ENCODE results near the gene RERE.

RERE gene

GRCh38 chr1:8354038-8354437, 463.4 kb downstream of the RERE start:
- Histone ChIP-seq H4K12ac (ENCODE audit: low read depth, low read length) (no peak overlapping the region), H3K23ac (ENCODE audit: low read length) (no peak overlapping the region), H3K4ac (ENCODE audit: low read depth, low read length) (no peak overlapping the region), H4K8ac (ENCODE audit: low read depth, low read length) (no peak overlapping the region), H3K4me3 (ENCODE audit: low read depth, low read length) (no peak overlapping the region), H3K9ac (ENCODE audit: low read length) (no peak overlapping the region), H2BK120ac (ENCODE audit: insufficient read depth, low read length, poor library complexity) (no peak overlapping the region), H4K91ac (ENCODE audit: low read depth, low read length) (no peak overlapping the region), H3K79me2 (ENCODE audit: control insufficient read depth, insufficient read depth, low read length, poor library complexity) (no peaks in the 10 kb centered on the region), H3K36me3 (ENCODE audit: control insufficient read depth in 1 of 2, insufficient read depth in 2 of 2, low read length in 2 of 2) (peaks cover 54 to 64% of the 10 kb centered on the region in 2 experiments), H2AFZ (ENCODE audit: insufficient read depth, low read length, poor library complexity) (no peak overlapping the region), H3K4me1 (ENCODE audit: control insufficient read depth in 1 of 2, insufficient read depth in 2 of 2, low read length in 2 of 2) (no peaks in the 10 kb centered on the region), H2BK5ac (ENCODE audit: low read depth, low read length, poor library complexity) (no peak overlapping the region), H2BK12ac (ENCODE audit: low read length) (no peak overlapping the region), H3K14ac (ENCODE audit: low read length) (no peak overlapping the region), H3K4me2 (ENCODE audit: low read length) (no peak overlapping the region), H3K79me1 (ENCODE audit: low read length) (no peaks in the 10 kb centered on the region), H3K9me3 (ENCODE audit: insufficient read depth, low read depth, low read length) (no peaks in the 10 kb centered on the region), H3K27me3 (ENCODE audit: insufficient read depth, low read length) (no peaks in the 10 kb centered on the region), H3K18ac (ENCODE audit: low read length) (no peak overlapping the region), H3K27ac (ENCODE audit: low read depth, low read length) (no peak overlapping the region), H2AK5ac (ENCODE audit: low read length) (no peak overlapping the region)
- no CpG with 5 or more reads among the region's 8 CpGs for WGBS (ENCODE audit: extremely low coverage, insufficient coverage, insufficient read length)
- no peak for DNase-seq

DNA sequence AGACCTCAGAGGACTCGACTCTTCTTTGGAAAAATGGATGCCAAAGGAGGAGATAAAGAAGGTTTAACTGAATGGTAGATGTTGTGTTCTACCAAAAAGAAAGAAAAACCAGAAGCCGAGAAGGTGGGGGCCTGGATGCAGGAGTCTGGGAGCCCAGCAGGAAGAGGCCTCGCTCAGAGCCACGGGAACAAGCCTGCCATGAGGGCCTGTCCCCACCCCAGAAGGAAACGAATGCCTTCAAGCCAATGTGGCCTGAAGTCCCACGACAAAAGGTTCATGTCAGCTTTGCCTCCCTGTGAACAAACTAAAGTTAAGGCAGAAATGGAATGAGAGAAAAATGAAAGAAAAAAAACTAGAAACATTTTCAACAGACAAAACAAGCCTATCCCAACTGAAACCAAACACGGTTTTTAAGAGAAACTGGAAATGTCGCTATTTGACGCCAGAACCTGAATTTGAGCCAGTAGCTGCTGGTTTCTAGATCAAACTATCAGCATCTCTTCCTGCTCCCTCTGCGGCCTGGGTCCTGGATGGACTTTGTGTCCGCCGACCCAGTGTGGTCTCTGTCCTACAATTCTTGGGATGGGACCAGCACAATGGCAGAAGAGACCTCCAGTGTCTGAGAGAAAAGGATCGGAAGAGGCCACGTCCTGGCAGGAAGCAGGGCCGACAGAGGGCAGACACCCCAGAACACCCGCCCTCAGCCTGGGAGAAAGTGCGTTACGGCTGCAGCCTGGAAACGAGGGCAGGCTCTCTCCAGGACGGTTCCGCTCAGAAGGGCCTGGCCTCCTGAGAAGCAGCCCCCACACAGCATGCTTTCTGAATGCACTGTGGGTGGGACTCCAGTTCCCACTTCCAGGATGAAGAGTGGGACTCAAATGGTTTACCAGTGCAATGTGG, 464.3 kb downstream of the RERE start:
- Histone ChIP-seq H3K4me2 (ENCODE audit: low read length) (no peak overlapping the region), H2BK12ac (ENCODE audit: low read length) (no peak overlapping the region), H3K4me1 (ENCODE audit: control insufficient read depth in 1 of 2, insufficient read depth in 2 of 2, low read length in 2 of 2) (peaks cover 7 to 8% of the 10 kb centered on the region in 2 experiments), H3K27ac (ENCODE audit: low read depth, low read length) (no peak overlapping the region), H4K91ac (ENCODE audit: low read depth, low read length) (no peak overlapping the region), H3K9me3 (ENCODE audit: insufficient read depth, low read depth, low read length) (no peaks in the 10 kb centered on the region), H3K27me3 (ENCODE audit: insufficient read depth, low read length) (no peaks in the 10 kb centered on the region), H3K18ac (ENCODE audit: low read length) (no peak overlapping the region), H4K8ac (ENCODE audit: low read depth, low read length) (no peak overlapping the region), H3K79me2 (ENCODE audit: control insufficient read depth, insufficient read depth, low read length, poor library complexity) (no peaks in the 10 kb centered on the region), H3K4ac (ENCODE audit: low read depth, low read length) (no peak overlapping the region), H4K12ac (ENCODE audit: low read depth, low read length) (no peak overlapping the region), H3K36me3 (ENCODE audit: control insufficient read depth in 1 of 2, insufficient read depth in 2 of 2, low read length in 2 of 2) (peaks cover 45 to 55% of the 10 kb centered on the region in 2 experiments), H3K23ac (ENCODE audit: low read length) (no peak overlapping the region), H3K14ac (ENCODE audit: low read length) (no peak overlapping the region), H2BK120ac (ENCODE audit: insufficient read depth, low read length, poor library complexity) (no peak overlapping the region), H2AFZ (ENCODE audit: insufficient read depth, low read length, poor library complexity) (no peak overlapping the region), H2AK5ac (ENCODE audit: low read length) (no peak overlapping the region), H3K9ac (ENCODE audit: low read length) (no peak overlapping the region), H3K4me3 (ENCODE audit: low read depth, low read length) (no peak overlapping the region), H3K79me1 (ENCODE audit: low read length) (peaks cover 7% of the 10 kb centered on the region), H2BK5ac (ENCODE audit: low read depth, low read length, poor library complexity) (no peak overlapping the region)
- no CpG with 5 or more reads among the region's 21 CpGs for WGBS (ENCODE audit: extremely low coverage, insufficient coverage, insufficient read length)
- DNase-seq: no peak

DNA sequence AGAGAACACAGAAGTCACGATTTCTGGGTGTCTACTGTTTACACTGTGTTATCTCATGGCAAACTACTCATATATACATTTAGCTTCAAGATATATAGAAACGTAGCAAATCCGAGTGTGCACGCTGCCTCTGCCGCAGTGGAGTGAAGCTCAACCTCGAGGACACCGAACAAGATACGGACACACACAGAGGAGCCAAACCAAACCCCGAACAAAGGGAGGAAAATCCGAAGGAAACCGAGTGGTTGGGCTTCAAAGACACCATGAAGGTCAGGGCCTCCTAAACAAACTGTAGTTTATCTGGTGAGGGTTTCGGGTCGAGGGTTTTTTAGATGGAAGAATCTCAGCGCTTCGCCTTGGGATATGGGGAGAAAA, 465.0 kb downstream of the RERE start:
- Histone ChIP-seq H3K4me2 (ENCODE audit: low read length) (no peak overlapping the region), H3K27ac (ENCODE audit: low read depth, low read length) (no peak overlapping the region), H2BK120ac (ENCODE audit: insufficient read depth, low read length, poor library complexity) (no peak overlapping the region), H3K14ac (ENCODE audit: low read length) (no peak overlapping the region), H4K8ac (ENCODE audit: low read depth, low read length) (no peak overlapping the region), H2BK12ac (ENCODE audit: low read length) (no peak overlapping the region), H3K79me1 (ENCODE audit: low read length) (peaks cover 12% of the 10 kb centered on the region), H4K91ac (ENCODE audit: low read depth, low read length) (no peak overlapping the region), H3K27me3 (ENCODE audit: insufficient read depth, low read length) (no peaks in the 10 kb centered on the region), H3K9me3 (ENCODE audit: insufficient read depth, low read depth, low read length) (no peaks in the 10 kb centered on the region), H3K23ac (ENCODE audit: low read length) (no peak overlapping the region), H3K4me3 (ENCODE audit: low read depth, low read length) (no peak overlapping the region), H3K18ac (ENCODE audit: low read length) (no peak overlapping the region), H3K9ac (ENCODE audit: low read length) (no peak overlapping the region), H3K4ac (ENCODE audit: low read depth, low read length) (no peak overlapping the region), H3K4me1 (ENCODE audit: control insufficient read depth in 1 of 2, insufficient read depth in 2 of 2, low read length in 2 of 2) (peaks cover 14% of the 10 kb centered on the region in 2 experiments), H3K36me3 (ENCODE audit: control insufficient read depth in 1 of 2, insufficient read depth in 2 of 2, low read length in 2 of 2) (peaks cover 38 to 49% of the 10 kb centered on the region in 2 experiments), H2AK5ac (ENCODE audit: low read length) (no peak overlapping the region), H2BK5ac (ENCODE audit: low read depth, low read length, poor library complexity) (no peak overlapping the region), H2AFZ (ENCODE audit: insufficient read depth, low read length, poor library complexity) (no peak overlapping the region), H4K12ac (ENCODE audit: low read depth, low read length) (no peak overlapping the region), H3K79me2 (ENCODE audit: control insufficient read depth, insufficient read depth, low read length, poor library complexity) (no peaks in the 10 kb centered on the region)
- no peak for DNase-seq
- no CpG with 5 or more reads among the region's 15 CpGs for WGBS (ENCODE audit: extremely low coverage, insufficient coverage, insufficient read length)

DNA sequence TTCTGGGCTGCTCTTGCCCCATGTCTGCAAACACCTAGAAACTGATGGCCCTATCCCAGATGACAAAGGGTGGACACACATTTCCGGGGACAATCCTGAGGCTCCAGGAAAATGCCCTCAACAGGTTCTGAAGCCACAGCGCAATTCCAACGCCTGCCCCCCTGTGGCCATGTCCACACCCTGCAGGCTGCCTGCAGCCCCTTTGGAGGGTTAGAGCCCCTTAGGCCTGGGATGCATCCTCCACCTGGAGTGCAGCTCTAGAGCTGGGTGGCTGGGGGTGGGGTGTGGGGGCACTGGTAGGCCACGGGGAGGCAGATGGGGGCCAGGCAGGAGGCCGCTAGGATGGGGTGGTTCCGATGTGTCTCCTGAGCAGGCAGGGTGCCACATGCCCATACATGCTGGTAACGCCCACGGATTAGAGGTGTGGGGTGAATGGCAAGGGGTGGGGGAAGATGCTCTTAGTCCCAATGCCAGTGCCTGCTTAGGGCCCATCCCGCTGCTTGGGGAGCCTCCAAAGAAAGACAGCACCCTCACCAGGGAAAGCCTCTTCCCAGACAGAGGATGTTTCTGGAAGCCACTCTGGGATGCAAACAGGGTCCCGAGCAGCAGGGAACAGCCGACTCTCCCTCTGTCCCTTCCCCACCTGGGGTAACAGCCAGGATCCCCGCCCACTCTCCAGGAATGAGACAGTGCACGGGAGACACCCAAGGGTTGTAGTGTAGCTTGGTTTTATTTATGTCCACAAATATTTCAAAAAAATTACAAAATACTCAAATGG, 465.6 kb downstream of the RERE start:
- no peak overlapping the region for H4K91ac ChIP-seq (ENCODE audit: low read depth, low read length)
- WGBS (ENCODE audit: extremely low coverage, insufficient coverage, insufficient read length): no CpG with 5 or more reads among the region's 13 CpGs

More for the DNA sequence above, 465.6 kb downstream of the RERE start:
- H3K4me2 ChIP-seq (ENCODE audit: low read length): no peak overlapping the region
- no peak overlapping the region for H2BK5ac ChIP-seq (ENCODE audit: low read depth, low read length, poor library complexity)
- no peaks in the 10 kb centered on the region for H3K27me3 ChIP-seq (ENCODE audit: insufficient read depth, low read length)
- no peak overlapping the region for H3K9ac ChIP-seq (ENCODE audit: low read length)
- peak; percentile 10 to 51 for DNase-seq
- H2BK12ac ChIP-seq (ENCODE audit: low read length): no peak overlapping the region
- no peak overlapping the region for H3K18ac ChIP-seq (ENCODE audit: low read length)
- H3K9me3 ChIP-seq (ENCODE audit: insufficient read depth, low read depth, low read length): no peaks in the 10 kb centered on the region
- no peak overlapping the region for H3K14ac ChIP-seq (ENCODE audit: low read length)
- peaks cover 13% of the 10 kb centered on the region for H3K79me1 ChIP-seq (ENCODE audit: low read length)
- no peak overlapping the region for H3K27ac ChIP-seq (ENCODE audit: low read depth, low read length)
- H3K4ac ChIP-seq (ENCODE audit: low read depth, low read length): no peak overlapping the region
- no peak overlapping the region for H4K8ac ChIP-seq (ENCODE audit: low read depth, low read length)
- H2AK5ac ChIP-seq (ENCODE audit: low read length): no peak overlapping the region
- H3K23ac ChIP-seq (ENCODE audit: low read length): no peak overlapping the region
- H3K79me2 ChIP-seq (ENCODE audit: control insufficient read depth, insufficient read depth, low read length, poor library complexity): no peaks in the 10 kb centered on the region
- peaks cover 32 to 43% of the 10 kb centered on the region in 2 experiments for H3K36me3 ChIP-seq (ENCODE audit: control insufficient read depth in 1 of 2, insufficient read depth in 2 of 2, low read length in 2 of 2)
- H3K4me1 ChIP-seq (ENCODE audit: control insufficient read depth in 1 of 2, insufficient read depth in 2 of 2, low read length in 2 of 2): peaks cover 14% of the 10 kb centered on the region in 2 experiments
- no peak overlapping the region for H2AFZ ChIP-seq (ENCODE audit: insufficient read depth, low read length, poor library complexity)
- H2BK120ac ChIP-seq (ENCODE audit: insufficient read depth, low read length, poor library complexity): no peak overlapping the region
- H3K4me3 ChIP-seq (ENCODE audit: low read depth, low read length): no peak overlapping the region
- H4K12ac ChIP-seq (ENCODE audit: low read depth, low read length): no peak overlapping the region
